GM18907 (cell line): ENCODE data around the gene KHNYN.
"Not testable (repeated sequence)": the region's sequence is repeated elsewhere in the genome, so short reads cannot be mapped to it uniquely, and the experiment has no call there.

Experiments used
- ATAC-seq: cut with Tn5 transposase; IDR thresholded peaks from one replicate; pipeline ENCODE4 v1.9.1; 2021; ENCODE audit warnings: mild to moderate bottlenecking, moderate library complexity; ENCODE audit not compliant: unreplicated experiment

The KHNYN gene

GRCh38 chr14:24437020-24437735, 7.4 kb downstream of the KHNYN start:
- no peak for ATAC-seq

DNA sequence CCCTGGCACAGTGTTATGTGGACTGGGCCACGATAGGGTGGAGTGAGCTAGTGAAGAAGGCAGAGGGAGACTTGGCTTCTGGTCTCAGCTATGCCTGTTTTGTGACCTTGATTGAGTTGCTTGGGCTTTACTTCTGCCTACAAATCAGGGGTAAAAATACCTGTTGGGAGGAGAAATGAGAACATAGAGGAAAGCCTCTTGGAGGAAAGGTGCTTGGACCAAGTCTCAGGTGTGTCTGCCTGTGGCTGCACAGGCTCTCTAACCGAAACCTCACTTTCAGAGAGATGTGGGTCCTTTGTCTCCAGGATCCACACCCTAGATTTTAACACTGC, 7.9 kb downstream of the KHNYN start:
- no peak for ATAC-seq

DNA sequence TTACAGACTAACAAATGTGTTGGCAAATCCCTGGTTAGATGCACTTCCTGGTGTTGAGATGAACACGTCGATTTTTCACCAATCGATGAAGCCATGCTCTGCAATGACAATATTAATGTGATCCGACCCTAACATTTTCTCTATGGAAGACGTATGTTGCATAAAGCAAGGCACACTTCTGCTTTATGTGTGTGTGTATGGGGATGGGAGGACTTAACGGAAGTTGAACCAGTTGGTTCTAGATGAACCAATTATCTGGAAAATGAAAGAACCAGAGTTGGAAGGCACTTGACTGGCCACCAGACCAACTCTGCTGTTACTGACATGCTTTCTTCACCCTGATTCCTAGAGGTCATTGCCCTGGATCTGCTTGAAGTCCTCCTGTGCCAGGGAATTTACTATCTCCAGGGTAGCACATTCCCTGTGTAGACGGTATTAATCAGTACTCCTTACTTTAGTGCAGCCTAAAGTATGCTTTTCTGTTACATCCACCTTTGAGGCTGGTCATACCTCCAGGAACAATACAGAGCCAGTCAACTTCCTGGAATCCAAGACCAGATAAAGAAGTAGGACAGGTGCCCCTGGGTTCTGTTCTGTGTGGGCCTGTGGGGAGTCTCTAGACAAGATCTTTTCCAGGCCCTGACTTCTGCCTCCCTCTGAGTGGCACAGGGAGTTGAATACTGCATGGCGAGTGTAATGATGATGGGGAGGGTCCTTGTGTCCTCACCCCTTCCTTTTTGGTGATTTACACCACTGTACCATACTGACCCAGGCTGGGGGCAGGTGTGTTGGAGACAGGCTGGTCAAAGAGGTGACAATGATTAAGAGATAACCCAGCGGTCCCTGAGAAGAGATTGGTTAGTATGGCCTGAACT, 8.7 kb downstream of the KHNYN start:
- no peak for ATAC-seq

DNA sequence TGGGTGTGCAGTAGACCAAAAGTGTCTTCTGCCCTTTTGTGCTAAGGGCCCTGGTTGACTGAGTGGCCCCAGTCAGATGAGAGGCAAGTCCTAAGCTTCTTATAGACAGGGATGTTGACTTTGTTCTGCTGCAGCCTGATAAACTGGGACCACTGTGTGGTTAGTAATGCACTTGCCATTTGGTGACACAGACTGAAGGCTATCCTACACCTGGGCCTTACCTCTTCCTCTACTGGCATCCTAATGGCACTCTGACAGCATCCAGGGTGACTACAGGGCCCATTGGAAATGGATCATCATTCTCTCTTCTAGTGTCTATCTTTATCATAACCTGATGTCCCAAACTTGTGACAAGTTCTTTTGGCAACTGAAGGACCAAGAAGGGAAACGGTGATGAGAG, 9.5 kb downstream of the KHNYN start:
- ATAC-seq = no peak

DNA sequence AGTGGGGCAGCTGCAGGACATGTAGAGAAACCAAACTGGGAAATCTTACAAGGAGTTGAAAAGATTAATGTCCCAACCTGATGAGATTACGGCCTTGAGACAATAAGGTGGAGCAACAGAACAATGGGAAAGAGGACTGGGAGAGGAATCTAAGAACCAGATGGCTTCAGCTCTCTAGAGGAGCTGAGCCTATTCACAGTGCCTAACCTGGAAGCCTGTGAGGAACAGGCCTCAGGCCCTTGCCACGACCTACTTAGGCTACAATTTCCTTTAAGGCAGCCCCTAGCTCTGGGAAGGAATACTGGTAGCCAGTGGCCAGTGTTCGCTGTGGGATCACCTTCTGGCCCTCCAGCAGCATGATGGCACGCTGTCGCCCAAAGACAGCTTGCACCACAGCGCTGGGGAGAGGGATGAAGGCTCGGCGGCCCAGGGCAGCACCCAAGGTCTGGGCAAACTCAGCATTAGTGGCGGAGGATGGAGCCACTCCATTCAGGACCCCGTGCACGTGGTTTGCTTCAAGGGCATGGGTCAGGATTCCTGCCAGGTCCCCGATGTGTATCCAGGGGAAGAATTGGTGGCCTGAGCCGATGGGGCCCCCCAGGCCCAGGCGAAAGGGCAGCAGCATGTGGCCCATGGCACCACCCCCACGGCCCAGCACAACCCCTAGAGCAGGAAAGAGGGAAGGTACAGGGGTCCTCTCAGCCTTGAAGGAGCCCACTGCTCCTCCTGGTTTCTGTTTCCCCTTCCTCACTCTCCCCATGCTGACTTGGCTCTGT, 10.3 kb downstream of the KHNYN start:
- no peak for ATAC-seq

- no peak for ATAC-seq
Observed at GRCh38 chr14:24440606-24441399, 11.0 kb downstream of the KHNYN start.

DNA sequence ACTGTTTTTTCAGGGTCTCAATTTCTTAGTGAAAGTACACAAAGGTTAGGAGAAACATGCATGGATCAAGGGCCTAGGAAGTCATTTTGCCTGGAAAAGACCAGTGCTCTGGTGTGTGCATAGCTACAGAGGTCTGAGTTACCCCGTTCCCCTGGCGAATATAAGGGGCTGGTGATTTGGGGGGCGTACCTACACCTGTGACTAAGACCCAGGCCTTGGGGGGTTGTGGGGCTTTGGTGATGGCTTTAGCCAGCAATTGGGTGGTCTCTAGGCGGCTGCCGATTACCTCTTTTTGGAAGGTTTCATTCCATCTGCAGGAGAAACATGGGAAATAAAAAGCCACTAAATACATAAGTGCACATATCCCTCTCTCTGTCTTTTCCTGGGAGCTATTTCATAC, 11.7 kb downstream of the KHNYN start:
- no peak for ATAC-seq

DNA sequence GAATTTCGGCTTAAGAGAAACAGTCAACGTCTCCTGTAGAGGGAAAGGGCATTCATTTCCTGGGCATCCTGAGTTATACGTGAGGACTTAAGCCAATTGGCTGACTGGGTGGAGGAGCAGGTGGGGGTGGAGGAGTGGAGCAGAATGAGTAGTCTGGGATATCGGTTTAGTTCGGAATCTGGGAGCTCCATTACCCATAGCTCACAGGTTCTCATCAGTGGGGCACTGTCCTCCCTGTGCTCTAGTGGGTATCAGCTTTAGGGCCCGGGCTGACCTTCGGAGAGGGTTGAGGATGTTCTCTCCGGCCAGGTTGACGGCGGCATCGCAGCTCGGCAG, 12.1 kb downstream of the KHNYN start:
- ATAC-seq = no peak

- ATAC-seq = peak; percentile 92
Observed at GRCh38 chr14:24442240-24443052, 12.7 kb downstream of the KHNYN start, which contains the start of gene SDR39U1. SDR39U1 (minus strand) TSS chr14:24442776; CDS start chr14:24442769, 7 bp downstream.

DNA sequence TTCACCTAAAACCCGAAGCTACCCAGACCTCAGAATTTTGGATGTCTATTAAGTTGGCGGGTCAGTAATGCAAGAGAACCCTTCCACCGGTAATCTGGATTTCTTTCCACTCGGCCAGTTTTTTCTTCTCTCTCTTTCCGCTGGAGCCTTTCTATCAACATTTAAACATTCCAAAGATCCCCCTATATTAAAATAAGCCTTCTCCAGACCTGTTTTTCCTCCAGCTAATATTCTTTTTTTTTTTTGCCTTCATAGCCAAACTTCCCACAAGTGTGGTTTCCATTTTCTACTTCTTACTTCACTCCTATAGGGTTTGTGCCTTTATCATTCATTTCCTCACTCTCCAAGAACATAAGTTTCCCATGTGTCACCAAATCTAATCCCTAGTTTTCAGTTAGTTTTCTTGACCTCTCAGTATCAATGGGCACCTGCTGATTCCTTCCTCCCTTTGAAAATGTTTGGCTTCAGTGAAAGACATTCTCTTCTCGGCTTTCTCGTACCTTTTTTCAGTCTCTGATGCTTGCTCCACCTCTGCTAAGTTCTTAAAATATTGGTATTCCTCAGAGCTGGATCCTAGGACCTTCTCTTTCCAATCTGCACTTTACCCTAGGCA, 13.4 kb downstream of the KHNYN start:
- no peak for ATAC-seq

DNA sequence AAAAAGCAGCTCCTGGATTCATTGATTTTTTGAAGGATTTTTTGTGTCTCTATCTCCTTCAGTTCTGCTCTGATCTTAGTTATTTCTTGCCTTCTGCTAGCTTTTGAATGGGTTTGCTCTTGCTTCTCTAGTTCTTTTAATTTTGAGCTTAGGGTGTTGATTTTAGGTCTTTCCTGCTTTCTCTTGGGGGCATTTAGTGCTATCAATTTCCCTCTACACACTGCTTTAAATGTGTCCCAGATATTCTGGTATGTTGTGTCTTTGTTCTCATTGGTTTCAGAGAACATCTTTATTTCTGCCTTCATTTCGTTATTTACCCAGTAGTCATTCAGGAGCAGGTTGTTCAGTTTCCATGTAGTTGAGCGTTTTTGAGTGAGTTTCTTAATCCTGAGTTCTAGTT, 21.1 kb downstream of the KHNYN start:
- ATAC-seq = not testable (repeated sequence)

DNA sequence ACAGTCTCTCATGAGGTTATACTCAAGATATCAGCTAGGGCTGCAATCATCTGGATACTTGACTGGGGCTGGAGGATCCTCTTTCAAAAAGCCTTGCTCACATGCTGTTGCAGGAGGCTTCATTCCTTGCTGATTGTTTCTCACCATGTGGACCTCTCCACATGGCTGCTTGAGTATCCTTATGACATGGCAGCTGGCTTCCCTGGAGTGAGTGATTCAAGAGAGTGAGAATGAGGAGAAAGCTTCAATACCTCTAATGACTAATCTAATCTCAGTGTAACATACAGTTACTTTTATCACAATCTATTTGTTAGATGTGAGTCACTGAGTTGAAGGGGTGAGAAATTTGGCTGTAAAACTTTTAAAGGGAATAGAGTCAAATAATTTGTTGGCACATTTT, 27.2 kb downstream of the KHNYN start:
- no peak for ATAC-seq

DNA sequence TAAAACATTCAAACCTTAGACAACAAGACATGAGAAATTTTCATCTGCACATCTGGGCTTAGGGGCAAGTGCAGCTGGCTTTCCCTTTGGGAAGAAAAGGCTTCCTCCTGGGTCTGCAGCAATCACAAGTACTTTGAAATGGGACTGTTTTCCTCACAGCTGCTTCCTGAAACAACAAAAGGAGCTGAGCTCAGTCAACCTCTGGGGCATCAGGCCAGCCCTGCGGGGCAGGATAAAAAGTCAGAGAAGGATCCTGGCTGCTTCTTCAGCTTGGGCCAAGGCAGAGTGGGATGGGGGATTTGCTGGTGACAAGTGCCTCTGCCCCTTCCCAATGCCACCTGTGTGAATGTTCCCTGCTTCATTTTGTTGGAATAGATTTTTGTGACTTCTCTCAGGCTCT, 29.0 kb downstream of the KHNYN start:
- no peak for ATAC-seq

GRCh38 chr14:24459331-24459730, 29.6 kb downstream of the KHNYN start:
- ATAC-seq = no peak

GRCh38 chr14:24461336-24461735, 31.6 kb downstream of the KHNYN start:
- no peak for ATAC-seq

DNA sequence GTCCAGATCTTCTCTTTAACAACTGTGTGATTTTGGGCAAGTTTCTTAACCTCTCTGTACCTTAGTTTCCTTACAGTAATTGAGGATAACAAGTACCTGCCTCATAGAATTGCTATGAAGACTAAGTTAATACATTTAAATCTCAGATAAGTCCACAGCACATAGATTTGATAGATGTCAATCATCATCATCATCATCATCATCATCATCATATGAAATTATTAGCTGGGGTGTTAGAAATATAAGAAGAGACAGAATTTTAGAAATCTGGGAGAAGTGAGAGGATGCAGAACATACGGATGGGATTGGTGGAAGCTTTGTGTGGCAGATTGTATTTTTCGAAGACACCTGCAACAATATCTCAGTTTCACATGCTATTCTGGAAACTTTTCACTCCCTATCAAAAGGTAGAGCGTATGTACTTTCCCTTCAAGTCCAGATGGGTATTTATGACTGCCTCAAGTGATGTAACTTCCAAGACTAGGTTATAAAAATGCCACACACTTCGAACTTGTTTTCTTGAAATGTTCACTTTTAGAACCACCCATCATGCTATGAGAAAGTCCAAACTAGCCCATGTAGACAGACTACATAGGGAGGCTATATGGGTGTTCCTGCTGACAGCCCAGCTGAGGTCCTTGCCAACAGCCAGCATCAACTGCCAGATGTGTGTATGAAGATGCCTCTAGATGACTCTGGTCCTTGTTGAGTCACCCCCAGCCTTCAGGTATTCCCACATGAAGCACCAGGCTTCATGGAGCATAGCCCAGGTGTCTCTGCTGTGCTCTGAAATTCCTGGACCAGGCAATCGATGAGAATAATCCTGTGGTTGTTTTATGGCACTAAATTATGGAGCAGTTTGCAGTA, 33.5 kb downstream of the KHNYN start:
- no peak for ATAC-seq

- ATAC-seq = no peak
Observed at GRCh38 chr14:24463884-24464785, 34.4 kb downstream of the KHNYN start.

DNA sequence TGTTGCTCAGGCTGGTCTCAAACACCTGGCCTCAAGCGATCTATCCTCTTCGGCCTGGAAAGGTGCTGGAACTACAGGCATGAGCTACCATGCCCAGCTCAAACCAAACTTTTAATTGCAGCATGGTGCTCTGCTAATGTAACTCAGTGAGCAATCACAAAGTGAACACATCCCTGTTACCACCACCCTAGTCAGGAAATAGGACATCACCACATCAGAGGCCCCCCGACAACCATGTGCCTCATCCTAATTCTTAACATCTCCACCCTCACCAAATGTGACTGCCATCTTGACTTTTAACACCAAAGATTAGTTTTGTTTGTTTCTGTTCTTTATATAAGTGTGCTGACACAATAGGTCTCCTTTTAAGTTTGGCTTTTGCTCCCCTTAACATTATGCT, 35.6 kb downstream of the KHNYN start:
- no peak for ATAC-seq
